BJ (cell line): ENCODE measurements around the gene SBF1. TPM values are rescaled to one million over a fixed set of nuclear protein-coding genes. Genes with fewer than 3 reads are reported as not detected.
"Not testable (repeated sequence)": the region's sequence is repeated elsewhere in the genome, so short reads cannot be mapped to it uniquely, and the experiment has no call there.

ENCODE experiments used
- CTCF ChIA-PET: fragments of 350-600 bp; formaldehyde crosslinking; extraction: SDS; loops from one replicate; lab custom pipeline; 2021; ENCODE audit warnings: antibody characterized with exemption, inconsistent platforms; lab: Yijun Ruan, JAX
- POLR2A ChIA-PET: fragments of 300-600 bp; sonication (Branson Sonifier 250); formaldehyde crosslinking; extraction: SDS; loops from one replicate; lab custom pipeline; 2021; ENCODE audit warnings: antibody characterized with exemption; lab: Charles Lee
- DNase-seq: peaks from one replicate; pipeline ENCODE4 v3.0.0-alpha.2; 2011; ENCODE audit warnings: low read depth
- H3K27me3 ChIP-seq: 2 replicates; pipeline ENCODE4 v1.6.0; 2011; ENCODE audit warnings: low read length; ENCODE audit not compliant: control insufficient read depth, insufficient read depth
- H3K36me3 ChIP-seq: 2 replicates; pipeline ENCODE4 v1.5.1; 2011; ENCODE audit warnings: low read length; ENCODE audit not compliant: control insufficient read depth, insufficient read depth
- H3K4me3 ChIP-seq: 2 replicates; pipeline ENCODE4 v1.5.1; 2011; ENCODE audit warnings: low read depth, mild to moderate bottlenecking, control low read depth, low read length
- polyA plus RNA-seq: library from polyadenylated mRNA; depleted of rRNA; stranded (reverse); fragments of >200 nt; gene quantifications from 2 replicates; pipeline ENCODE4 v1.2.3, GENCODE V29; 2011; rRNA removed
- TF ChIP-seq, protein P1 (sequence below): IDR thresholded peaks from 2 replicates; pipeline ENCODE4 v1.5.1; 2011; ENCODE audit warnings: low read depth, mild to moderate bottlenecking, control low read depth, inconsistent platforms, low read length, moderate library complexity; ENCODE audit not compliant: insufficient read depth

SBF1 gene
- polyA plus RNA-seq, 1 experiment = 34.7 TPM

DNA sequence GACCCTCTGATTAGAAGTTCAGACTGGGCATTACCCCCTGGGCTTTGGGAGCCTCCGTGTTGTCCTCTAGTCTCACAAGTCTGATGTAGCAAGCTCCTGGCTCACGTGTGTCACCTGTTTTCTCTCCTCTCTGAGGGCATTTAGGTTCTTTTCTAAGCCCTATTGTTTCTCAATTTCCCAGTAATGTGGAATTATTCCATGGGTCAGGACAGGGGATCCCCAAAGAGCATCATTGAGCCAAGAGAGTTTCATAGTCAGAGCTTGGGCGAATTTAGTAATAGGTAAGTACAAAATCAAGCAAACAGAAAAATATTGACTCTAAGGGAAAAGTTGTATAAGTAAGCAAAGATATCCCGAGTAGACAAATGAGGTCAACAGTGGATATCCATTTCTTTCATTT lies 74.4 kb downstream of the SBF1 start:
- H3K36me3 ChIP-seq = peaks cover 3% of the 10 kb centered on the region; the same call in 1 of the 2 replicates
- ChIA-PET CTCF (interaction anchor here (0.9 to 1.7 kb wide), 4 partner anchors 26 to 222 kb away, joined by 3 to 7 read pairs (median 3); no protein-coding TSS in a partner anchor), POLR2A (no interaction called here)
- H3K4me3 ChIP-seq = no peak overlapping the region
- no peaks in the 10 kb centered on the region for H3K27me3 ChIP-seq
- TF ChIP-seq, protein P1, sequence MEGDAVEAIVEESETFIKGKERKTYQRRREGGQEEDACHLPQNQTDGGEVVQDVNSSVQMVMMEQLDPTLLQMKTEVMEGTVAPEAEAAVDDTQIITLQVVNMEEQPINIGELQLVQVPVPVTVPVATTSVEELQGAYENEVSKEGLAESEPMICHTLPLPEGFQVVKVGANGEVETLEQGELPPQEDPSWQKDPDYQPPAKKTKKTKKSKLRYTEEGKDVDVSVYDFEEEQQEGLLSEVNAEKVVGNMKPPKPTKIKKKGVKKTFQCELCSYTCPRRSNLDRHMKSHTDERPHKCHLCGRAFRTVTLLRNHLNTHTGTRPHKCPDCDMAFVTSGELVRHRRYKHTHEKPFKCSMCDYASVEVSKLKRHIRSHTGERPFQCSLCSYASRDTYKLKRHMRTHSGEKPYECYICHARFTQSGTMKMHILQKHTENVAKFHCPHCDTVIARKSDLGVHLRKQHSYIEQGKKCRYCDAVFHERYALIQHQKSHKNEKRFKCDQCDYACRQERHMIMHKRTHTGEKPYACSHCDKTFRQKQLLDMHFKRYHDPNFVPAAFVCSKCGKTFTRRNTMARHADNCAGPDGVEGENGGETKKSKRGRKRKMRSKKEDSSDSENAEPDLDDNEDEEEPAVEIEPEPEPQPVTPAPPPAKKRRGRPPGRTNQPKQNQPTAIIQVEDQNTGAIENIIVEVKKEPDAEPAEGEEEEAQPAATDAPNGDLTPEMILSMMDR = no peak
- no peak for DNase-seq

DNA sequence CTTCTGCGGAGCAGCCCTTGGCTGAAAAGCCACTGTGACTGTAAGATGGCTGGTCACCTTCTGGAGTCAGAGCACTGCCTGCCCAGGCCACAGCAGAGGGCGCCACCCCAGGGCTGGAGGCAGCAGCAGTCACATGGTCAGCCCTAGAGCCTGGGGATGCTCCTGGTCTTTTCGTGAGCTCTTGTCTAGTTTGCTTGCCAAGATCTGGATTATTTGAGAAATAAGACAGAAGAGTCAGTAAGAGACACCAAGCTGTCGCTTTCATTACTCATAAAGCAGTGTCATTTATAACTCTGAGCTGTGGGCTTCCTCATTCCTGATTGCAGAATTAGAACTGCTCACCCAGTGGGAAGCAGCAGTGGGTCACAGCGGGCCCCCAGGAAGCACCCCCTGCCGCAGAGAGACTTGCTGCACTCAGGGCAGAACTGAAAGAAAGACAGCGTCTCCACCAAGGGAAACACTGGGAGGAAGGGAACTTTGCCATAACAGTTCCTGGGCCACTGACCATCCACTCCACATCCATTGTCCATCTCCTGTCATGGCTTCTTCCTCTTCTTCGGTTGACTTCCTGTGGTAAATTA lies 75.0 kb downstream of the SBF1 start:
- Histone ChIP-seq H3K27me3 (no peaks in the 10 kb centered on the region), H3K36me3 (peaks cover 5% of the 10 kb centered on the region; the same call in 1 of the 2 replicates), H3K4me3 (no peak overlapping the region)
- DNase-seq = peak; percentile 1
- CTCF ChIA-PET = interaction anchor here (0.9 to 1.7 kb wide), 6 partner anchors 26 to 222 kb away, joined by 3 to 7 read pairs (median 3); partner anchors contain the start of gene HDAC10
- TF ChIP-seq, protein P1 = peak; percentile 62
- POLR2A ChIA-PET = no interaction called here

DNA sequence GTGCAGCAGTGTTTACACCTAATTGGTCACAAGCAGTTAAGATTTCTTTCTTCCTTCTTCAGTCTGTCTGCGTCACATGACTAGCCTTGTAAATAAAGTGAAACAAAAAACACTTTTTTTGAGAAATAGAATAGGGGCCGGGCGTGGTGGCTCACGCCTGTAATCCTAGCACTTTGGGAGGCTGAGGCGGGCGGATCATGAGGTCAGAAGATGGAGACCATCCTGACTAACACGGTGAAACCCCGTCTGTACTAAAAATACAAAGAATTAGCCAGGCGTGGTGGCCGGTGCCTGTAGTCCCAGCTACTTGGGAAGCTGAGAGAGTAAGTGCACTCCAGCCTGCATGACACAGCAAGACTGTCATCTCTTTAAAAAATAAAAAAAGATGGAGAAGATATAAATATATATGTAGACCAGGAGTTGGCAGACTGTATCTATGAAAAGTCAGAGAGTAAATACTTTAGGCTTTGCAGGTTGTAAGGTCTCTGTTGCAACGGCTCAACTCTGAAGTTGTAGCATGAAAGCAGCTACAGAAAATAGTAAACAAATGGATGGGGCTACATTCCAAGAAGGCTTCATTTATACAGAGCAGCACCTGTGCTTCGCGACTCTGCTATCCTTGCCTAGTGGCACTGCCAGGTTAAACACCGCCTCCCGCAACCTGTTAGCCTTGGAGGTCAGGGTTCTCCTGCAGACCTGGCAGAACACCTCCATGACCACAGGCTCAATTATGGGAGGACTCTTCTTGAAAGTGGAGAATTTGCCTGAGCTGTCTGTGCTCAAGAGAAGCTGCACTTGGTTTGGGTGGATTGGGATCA lies 75.8 kb downstream of the SBF1 start:
- CTCF ChIA-PET = interaction anchor here (0.9 to 1.7 kb wide), 5 partner anchors 94 to 223 kb away, joined by 3 to 7 read pairs (median 3); partner anchors contain the start of gene HDAC10
- Histone ChIP-seq H3K27me3 (no peaks in the 10 kb centered on the region), H3K4me3 (no peak overlapping the region), H3K36me3 (peaks cover 7% of the 10 kb centered on the region; the same call in 1 of the 2 replicates)
- POLR2A ChIA-PET = no interaction called here
- TF ChIP-seq, protein P1 = no peak
- no peak for DNase-seq

DNA sequence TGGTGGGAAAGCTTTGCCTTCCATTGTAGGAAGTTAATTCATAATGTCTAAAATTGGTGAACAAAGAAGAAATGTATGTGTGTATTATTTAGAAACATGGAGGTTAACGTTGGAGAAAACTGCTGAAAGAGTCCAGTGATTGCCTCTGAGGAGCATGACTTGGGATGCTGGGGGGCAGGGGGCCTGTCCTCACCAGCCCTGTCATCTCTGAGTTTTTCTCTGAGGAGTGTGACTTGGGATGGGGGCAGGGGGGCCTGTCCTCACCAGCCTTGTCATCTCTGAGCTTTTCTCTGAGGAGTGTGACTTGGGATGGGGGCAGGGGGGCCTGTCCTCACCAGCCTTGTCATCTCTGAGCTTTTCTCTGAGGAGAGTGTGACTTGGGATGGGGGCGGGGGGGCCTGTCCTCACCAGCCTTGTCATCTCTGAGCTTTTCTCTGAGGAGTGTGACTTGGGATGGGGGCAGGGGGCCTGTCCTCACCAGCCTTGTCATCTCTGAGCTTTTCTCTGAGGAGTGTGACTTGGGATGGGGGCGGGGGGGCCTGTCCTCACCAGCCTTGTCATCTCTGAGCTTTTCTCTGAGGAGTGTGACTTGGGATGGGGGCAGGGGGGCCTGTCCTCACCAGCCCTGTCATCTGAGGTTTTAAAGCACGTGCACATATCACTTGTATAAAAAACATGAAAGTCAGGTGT lies 77.3 kb downstream of the SBF1 start:
- POLR2A ChIA-PET, H3K4me3 ChIP-seq, H3K36me3 ChIP-seq, DNase-seq, H3K27me3 ChIP-seq, CTCF ChIA-PET: not testable (repeated sequence)

DNA sequence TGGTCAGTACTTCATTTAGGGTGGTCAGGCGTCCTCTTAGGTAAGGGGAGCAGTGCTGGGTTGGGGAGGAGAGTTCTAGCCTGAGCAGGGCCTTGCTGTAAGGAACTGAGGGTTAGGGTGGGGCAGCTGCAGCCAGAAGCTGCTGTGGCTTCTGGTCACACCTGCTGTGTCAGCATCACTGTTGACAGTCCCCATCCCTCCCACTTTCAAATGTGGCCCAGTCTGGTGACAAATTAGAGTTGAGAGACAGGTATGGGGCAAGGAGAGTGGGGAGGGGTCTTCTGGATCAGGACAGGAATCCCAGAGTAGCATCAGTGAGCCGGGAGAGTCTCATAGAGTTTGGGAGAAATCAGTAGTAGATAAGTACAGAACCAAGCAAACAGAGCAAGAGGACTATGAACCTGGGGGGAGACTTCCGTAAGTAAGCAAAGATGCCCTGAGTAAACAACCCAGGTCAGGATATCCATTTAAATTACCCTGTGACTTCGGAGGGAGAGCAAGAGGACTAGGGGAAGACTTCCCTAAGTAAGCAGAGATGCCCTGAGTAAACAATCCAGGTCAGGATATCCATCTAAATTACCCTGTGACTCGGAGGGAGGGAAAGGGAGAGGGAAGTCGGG lies 78.0 kb downstream of the SBF1 start:
- H3K36me3 ChIP-seq = peaks cover 10% of the 10 kb centered on the region; the same call in 1 of the 2 replicates
- H3K27me3 ChIP-seq = no peaks in the 10 kb centered on the region
- H3K4me3 ChIP-seq = no peak overlapping the region
- POLR2A ChIA-PET = no interaction called here
- TF ChIP-seq, protein P1 = no peak
- DNase-seq = no peak
- CTCF ChIA-PET = no interaction called here

Other genes with a start within 250 kb of the SBF1 start
- gene TUBGCP6, start 230.0 kb downstream of the SBF1 start, polyA plus RNA-seq = 9.4 and 17.5 TPM in 2 replicates
- gene HDAC10, start 223.8 kb downstream of the SBF1 start, polyA plus RNA-seq = 8.8 and 18.2 TPM in 2 replicates
- gene MAPK12, start 213.4 kb downstream of the SBF1 start, polyA plus RNA-seq = 36.6 and 51.4 TPM in 2 replicates
- 11.2 and 19.6 TPM in 2 replicates for gene MAPK11, start 204.7 kb downstream of the SBF1 start, polyA plus RNA-seq
- gene PLXNB2, start 167.4 kb downstream of the SBF1 start, polyA plus RNA-seq = 83.7 and 143 TPM in 2 replicates
- 3.7 and 8.2 TPM in 2 replicates for gene DENND6B, start 148.0 kb downstream of the SBF1 start, polyA plus RNA-seq
- 30.4 and 46.4 TPM in 2 replicates for gene PPP6R2, start 131.7 kb downstream of the SBF1 start, polyA plus RNA-seq
- gene ADM2, start 6.5 kb upstream of the SBF1 start, polyA plus RNA-seq = 8.1 and 16.0 TPM in 2 replicates
- gene MIOX, start 11.8 kb upstream of the SBF1 start, polyA plus RNA-seq = 0.16 and 0.20 TPM in 2 replicates
- gene LMF2, start 32.7 kb upstream of the SBF1 start, polyA plus RNA-seq = 54.0 and 111 TPM in 2 replicates
- gene NCAPH2, start 33.2 kb upstream of the SBF1 start, polyA plus RNA-seq = 16.1 and 31.7 TPM in 2 replicates
- gene SCO2, start 50.6 kb upstream of the SBF1 start, polyA plus RNA-seq = 0.78 and 2.5 TPM in 2 replicates
- gene TYMP, start 55.0 kb upstream of the SBF1 start, polyA plus RNA-seq = 13.1 and 20.6 TPM in 2 replicates
- 0.34 and 0.39 TPM in 2 replicates for gene KLHDC7B, start 70.9 kb upstream of the SBF1 start, polyA plus RNA-seq
- gene SYCE3, start 87.9 kb upstream of the SBF1 start, polyA plus RNA-seq = not detected in 2 replicates
- gene CPT1B, start 103.4 kb upstream of the SBF1 start, polyA plus RNA-seq = 3.2 and 4.3 TPM in 2 replicates
- 31.5 and 51.2 TPM in 2 replicates for gene CHKB, start 107.8 kb upstream of the SBF1 start, polyA plus RNA-seq
- gene MAPK8IP2, start 125.8 kb upstream of the SBF1 start, polyA plus RNA-seq = 0.17 and 0.39 TPM in 2 replicates
- 15.7 and 36.9 TPM in 2 replicates for gene ARSA, start 153.1 kb upstream of the SBF1 start, polyA plus RNA-seq
- 0.21 and 0.25 TPM in 2 replicates for gene SHANK3, start 197.8 kb upstream of the SBF1 start, polyA plus RNA-seq